22Rv1 (cell line): ENCODE measurements around the gene HORMAD2.

Experiments used
- H3K27ac ChIP-seq: fragments of 450-650 bp; 2 replicates; pipeline ENCODE4 v1.5.1; 2017
- CTCF ChIP-seq: fragments of 450-650 bp; IDR thresholded peaks from 2 replicates; pipeline ENCODE4 v1.5.1; 2017; ENCODE audit warnings: mild to moderate bottlenecking
- ZFX ChIP-seq: fragments of 450-650 bp; IDR thresholded peaks from 2 replicates; pipeline ENCODE4 v1.6.1; 2017; ENCODE audit warnings: antibody characterized with exemption, borderline replicate concordance

HORMAD2 gene

GRCh38 chr22:30182350-30182745, 102.1 kb downstream of the HORMAD2 start:
- no peak overlapping the region for H3K27ac ChIP-seq
- TF ChIP-seq CTCF (no peak), ZFX (no peak)

GRCh38 chr22:30182815-30183214, 102.6 kb downstream of the HORMAD2 start:
- no peak overlapping the region for H3K27ac ChIP-seq
- TF ChIP-seq CTCF: no peak
- TF ChIP-seq ZFX: no peak

GRCh38 chr22:30183271-30183670, 103.0 kb downstream of the HORMAD2 start:
- TF ChIP-seq ZFX: no peak
- no peak for TF ChIP-seq CTCF
- H3K27ac ChIP-seq: no peak overlapping the region

- TF ChIP-seq ZFX (no peak), CTCF (no peak)
- no peak overlapping the region for H3K27ac ChIP-seq
Observed at GRCh38 chr22:30183861-30184278, 103.6 kb downstream of the HORMAD2 start.

- H3K27ac ChIP-seq: no peak overlapping the region
Observed at GRCh38 chr22:30185129-30185528, 104.9 kb downstream of the HORMAD2 start.

GRCh38 chr22:30185549-30185948, 105.3 kb downstream of the HORMAD2 start:
- no peak overlapping the region for H3K27ac ChIP-seq
- TF ChIP-seq CTCF (no peak), ZFX (no peak)

More at GRCh38 chr22:30185129-30185528, 104.9 kb downstream of the HORMAD2 start:
- no peak for TF ChIP-seq CTCF
- no peak for TF ChIP-seq ZFX

- TF ChIP-seq ZFX (no peak), CTCF (no peak)
- H3K27ac ChIP-seq: no peak overlapping the region
Observed at GRCh38 chr22:30186041-30186440, 105.8 kb downstream of the HORMAD2 start.
